ENCODE measurements around the gene TOP3B.

TOP3B gene

GRCh38 chr22:22021162-22021750 is 38.7 kb upstream of the TOP3B start:
- Histone ChIP-seq H3K9me3 (ENCODE audit: low read length) (no peaks in the 10 kb centered on the region), H3K36me3 (ENCODE audit: insufficient read depth, low read length) (no peaks in the 10 kb centered on the region), H2AFZ (ENCODE audit: low read depth, low read length) (no peak overlapping the region), H3K27me3 (ENCODE audit: insufficient read depth, low read length) (no peaks in the 10 kb centered on the region), H3K4me1 (ENCODE audit: insufficient read depth, low read length) (peaks cover 4% of the 10 kb centered on the region), H3K4me3 (ENCODE audit: low read length) (no peak overlapping the region)

DNA sequence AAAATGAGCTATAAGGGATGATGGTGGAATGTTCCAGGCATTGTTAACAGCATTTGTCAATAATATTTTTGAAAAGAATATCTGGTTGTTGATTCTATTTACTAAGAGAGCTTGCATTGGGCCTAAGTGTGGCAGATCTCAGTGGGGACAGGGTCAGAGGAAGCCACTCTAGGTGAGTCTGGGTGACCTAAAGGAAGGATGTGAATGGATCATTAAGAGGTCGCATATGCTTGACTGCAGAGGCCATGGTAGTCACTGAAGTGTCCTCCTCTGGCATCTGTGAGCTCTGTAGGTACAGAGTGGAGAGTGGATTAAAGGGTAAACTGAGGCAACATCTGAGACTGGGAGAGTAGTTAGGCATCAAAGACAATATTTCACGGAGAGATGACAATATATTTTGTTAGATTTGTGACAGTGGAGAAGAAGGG is 37.9 kb upstream of the TOP3B start:
- Histone ChIP-seq H2AFZ (ENCODE audit: low read depth, low read length) (no peak overlapping the region), H3K36me3 (ENCODE audit: insufficient read depth, low read length) (no peaks in the 10 kb centered on the region), H3K27me3 (ENCODE audit: insufficient read depth, low read length) (peaks cover 2% of the 10 kb centered on the region), H3K9me3 (ENCODE audit: low read length) (no peaks in the 10 kb centered on the region), H3K4me3 (ENCODE audit: low read length) (no peak overlapping the region), H3K4me1 (ENCODE audit: insufficient read depth, low read length) (peaks cover 4% of the 10 kb centered on the region)

- peaks cover 4% of the 10 kb centered on the region for H3K4me1 ChIP-seq (ENCODE audit: insufficient read depth, low read length)
- H3K27me3 ChIP-seq (ENCODE audit: insufficient read depth, low read length) = peaks cover 2% of the 10 kb centered on the region
- H3K9me3 ChIP-seq (ENCODE audit: low read length) = no peaks in the 10 kb centered on the region
- H3K4me3 ChIP-seq (ENCODE audit: low read length) = no peak overlapping the region
- no peaks in the 10 kb centered on the region for H3K36me3 ChIP-seq (ENCODE audit: insufficient read depth, low read length)
- H2AFZ ChIP-seq (ENCODE audit: low read depth, low read length) = no peak overlapping the region
Observed at GRCh38 chr22:22019659-22020424, 37.3 kb upstream of the TOP3B start.

DNA sequence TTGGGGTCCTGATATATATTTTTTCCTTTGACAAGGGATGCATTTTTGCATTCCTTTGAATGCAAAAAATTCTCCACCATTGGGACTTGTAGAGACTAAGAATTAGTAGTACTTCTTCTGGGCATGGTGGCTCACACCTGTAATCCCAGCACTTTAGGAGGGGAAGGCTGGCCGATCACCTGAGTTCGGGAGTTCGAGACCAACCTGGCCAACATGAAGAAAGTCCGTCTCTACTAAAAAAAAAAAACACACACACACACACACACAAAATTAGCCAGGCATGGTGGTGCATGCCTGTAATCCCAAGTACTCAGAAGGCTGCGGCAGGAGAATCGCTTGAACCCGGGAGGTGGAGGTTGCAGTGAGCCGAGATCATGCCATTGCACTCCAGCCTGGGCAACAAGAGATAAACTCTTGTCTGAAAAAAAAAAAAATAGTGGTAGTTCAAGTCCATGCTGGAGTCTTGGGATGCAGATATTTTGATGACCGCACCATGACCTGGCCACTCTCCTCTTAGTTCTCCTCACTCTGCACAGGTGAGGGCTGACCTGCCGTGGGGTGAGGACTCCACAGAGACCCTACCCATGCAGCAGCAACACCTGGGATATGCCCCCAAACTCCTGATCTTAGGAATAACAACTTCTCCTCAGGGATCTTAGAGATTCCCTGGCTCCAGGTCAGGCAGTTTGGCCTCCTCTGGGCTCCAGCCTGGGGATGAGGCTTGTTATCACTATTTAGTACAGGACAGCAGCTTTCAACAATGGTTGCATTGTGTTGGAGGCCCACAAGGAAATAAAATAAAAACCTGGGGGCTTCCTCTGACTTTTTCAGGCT is 36.5 kb upstream of the TOP3B start:
- H3K4me1 ChIP-seq (ENCODE audit: insufficient read depth, low read length) = peaks cover 4% of the 10 kb centered on the region
- H3K27me3 ChIP-seq (ENCODE audit: insufficient read depth, low read length) = peaks cover 2% of the 10 kb centered on the region
- no peaks in the 10 kb centered on the region for H3K9me3 ChIP-seq (ENCODE audit: low read length)
- H2AFZ ChIP-seq (ENCODE audit: low read depth, low read length) = no peak overlapping the region
- no peaks in the 10 kb centered on the region for H3K36me3 ChIP-seq (ENCODE audit: insufficient read depth, low read length)
- no peak overlapping the region for H3K4me3 ChIP-seq (ENCODE audit: low read length)

- Histone ChIP-seq H3K36me3 (ENCODE audit: insufficient read depth, low read length) (no peaks in the 10 kb centered on the region), H3K27me3 (ENCODE audit: insufficient read depth, low read length) (peaks cover 2% of the 10 kb centered on the region), H3K9me3 (ENCODE audit: low read length) (no peaks in the 10 kb centered on the region), H2AFZ (ENCODE audit: low read depth, low read length) (no peak overlapping the region), H3K4me3 (ENCODE audit: low read length) (no peak overlapping the region), H3K4me1 (ENCODE audit: insufficient read depth, low read length) (no peaks in the 10 kb centered on the region)
Observed at GRCh38 chr22:22015631-22016030, 33.0 kb upstream of the TOP3B start.

DNA sequence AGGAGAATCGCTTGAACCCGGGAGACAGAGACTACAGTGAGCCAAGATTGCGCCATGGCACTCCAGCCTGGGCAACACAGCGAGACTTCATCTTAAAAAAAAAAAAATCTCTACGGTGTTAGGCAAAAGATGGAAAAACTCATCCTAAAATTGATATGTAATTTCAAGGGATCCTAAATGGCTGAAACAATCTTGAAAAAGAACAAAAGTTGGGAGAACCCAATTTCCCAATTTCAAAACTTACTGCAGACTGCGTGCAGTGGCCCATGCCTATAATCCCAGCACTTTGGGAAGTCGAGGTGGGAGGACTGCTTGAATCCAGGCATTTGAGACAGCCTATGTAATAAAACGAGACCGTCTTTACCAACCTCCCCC is 31.7 kb upstream of the TOP3B start:
- H2AFZ ChIP-seq (ENCODE audit: low read depth, low read length) = no peak overlapping the region
- H3K4me3 ChIP-seq (ENCODE audit: low read length) = no peak overlapping the region
- no peaks in the 10 kb centered on the region for H3K36me3 ChIP-seq (ENCODE audit: insufficient read depth, low read length)
- H3K27me3 ChIP-seq (ENCODE audit: insufficient read depth, low read length) = peaks cover 13% of the 10 kb centered on the region
- no peaks in the 10 kb centered on the region for H3K4me1 ChIP-seq (ENCODE audit: insufficient read depth, low read length)
- no peaks in the 10 kb centered on the region for H3K9me3 ChIP-seq (ENCODE audit: low read length)

GRCh38 chr22:22013559-22014284 is 31.1 kb upstream of the TOP3B start:
- H3K4me3 ChIP-seq (ENCODE audit: low read length) = no peak overlapping the region
- H3K4me1 ChIP-seq (ENCODE audit: insufficient read depth, low read length) = no peaks in the 10 kb centered on the region
- H2AFZ ChIP-seq (ENCODE audit: low read depth, low read length) = no peak overlapping the region
- no peaks in the 10 kb centered on the region for H3K9me3 ChIP-seq (ENCODE audit: low read length)
- H3K36me3 ChIP-seq (ENCODE audit: insufficient read depth, low read length) = no peaks in the 10 kb centered on the region
- peaks cover 13% of the 10 kb centered on the region for H3K27me3 ChIP-seq (ENCODE audit: insufficient read depth, low read length)

- Histone ChIP-seq H3K4me1 (ENCODE audit: insufficient read depth, low read length) (no peaks in the 10 kb centered on the region), H3K36me3 (ENCODE audit: insufficient read depth, low read length) (no peaks in the 10 kb centered on the region), H2AFZ (ENCODE audit: low read depth, low read length) (no peak overlapping the region), H3K9me3 (ENCODE audit: low read length) (no peaks in the 10 kb centered on the region), H3K4me3 (ENCODE audit: low read length) (no peak overlapping the region), H3K27me3 (ENCODE audit: insufficient read depth, low read length) (peaks cover 13% of the 10 kb centered on the region)
Observed at GRCh38 chr22:22011964-22012363, 29.4 kb upstream of the TOP3B start.

DNA sequence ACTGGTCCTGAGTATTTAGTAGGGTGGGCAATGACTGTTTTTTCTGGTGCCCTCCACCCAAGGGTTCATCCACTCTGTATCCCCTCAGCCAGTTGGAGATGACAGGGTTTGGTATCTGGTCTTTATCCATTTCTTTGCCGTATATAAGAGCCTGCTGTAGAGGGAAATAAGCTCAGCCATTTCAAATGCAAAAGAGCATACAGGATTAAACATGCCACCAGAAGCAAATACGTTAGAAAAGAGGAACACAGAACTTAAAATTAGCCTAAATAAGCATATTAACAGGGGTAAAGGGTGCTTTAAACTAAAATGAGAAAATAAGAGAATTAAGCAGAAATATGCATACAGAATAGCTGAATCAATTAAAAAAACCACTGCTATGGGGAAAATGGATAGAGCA is 27.8 kb upstream of the TOP3B start:
- no peak overlapping the region for H2AFZ ChIP-seq (ENCODE audit: low read depth, low read length)
- peaks cover 11% of the 10 kb centered on the region for H3K27me3 ChIP-seq (ENCODE audit: insufficient read depth, low read length)
- H3K4me1 ChIP-seq (ENCODE audit: insufficient read depth, low read length) = no peaks in the 10 kb centered on the region
- no peaks in the 10 kb centered on the region for H3K9me3 ChIP-seq (ENCODE audit: low read length)
- H3K36me3 ChIP-seq (ENCODE audit: insufficient read depth, low read length) = no peaks in the 10 kb centered on the region
- no peak overlapping the region for H3K4me3 ChIP-seq (ENCODE audit: low read length)

DNA sequence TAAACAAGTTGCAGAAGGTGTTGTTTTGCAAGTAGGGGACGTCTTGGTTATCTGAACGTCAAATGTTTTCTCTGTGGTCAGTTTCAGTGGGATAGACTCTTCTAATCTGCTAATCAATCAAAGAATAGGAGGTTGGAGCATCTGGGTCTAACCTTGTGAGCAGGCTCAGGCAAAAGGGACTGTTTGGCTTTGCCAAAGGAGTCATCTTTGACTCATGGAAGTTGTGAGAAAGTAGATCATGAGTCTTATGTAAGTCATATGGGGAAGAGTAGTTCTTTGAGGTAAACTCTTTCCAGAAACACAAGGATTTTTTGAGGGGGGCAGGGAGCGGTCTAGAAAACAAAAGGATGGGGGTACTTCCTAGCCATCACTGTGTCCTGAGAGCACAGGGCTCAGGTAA is 27.1 kb upstream of the TOP3B start:
- no peaks in the 10 kb centered on the region for H3K9me3 ChIP-seq (ENCODE audit: low read length)
- peaks cover 11% of the 10 kb centered on the region for H3K27me3 ChIP-seq (ENCODE audit: insufficient read depth, low read length)
- no peaks in the 10 kb centered on the region for H3K36me3 ChIP-seq (ENCODE audit: insufficient read depth, low read length)
- no peak overlapping the region for H2AFZ ChIP-seq (ENCODE audit: low read depth, low read length)
- no peak overlapping the region for H3K4me3 ChIP-seq (ENCODE audit: low read length)
- no peaks in the 10 kb centered on the region for H3K4me1 ChIP-seq (ENCODE audit: insufficient read depth, low read length)

- no peak overlapping the region for H3K4me3 ChIP-seq (ENCODE audit: low read length)
- no peaks in the 10 kb centered on the region for H3K36me3 ChIP-seq (ENCODE audit: insufficient read depth, low read length)
- no peaks in the 10 kb centered on the region for H3K9me3 ChIP-seq (ENCODE audit: low read length)
- H2AFZ ChIP-seq (ENCODE audit: low read depth, low read length) = no peak overlapping the region
- peaks cover 11% of the 10 kb centered on the region for H3K27me3 ChIP-seq (ENCODE audit: insufficient read depth, low read length)
- H3K4me1 ChIP-seq (ENCODE audit: insufficient read depth, low read length) = no peaks in the 10 kb centered on the region
Observed at GRCh38 chr22:22006596-22006990, 24.0 kb upstream of the TOP3B start.

DNA sequence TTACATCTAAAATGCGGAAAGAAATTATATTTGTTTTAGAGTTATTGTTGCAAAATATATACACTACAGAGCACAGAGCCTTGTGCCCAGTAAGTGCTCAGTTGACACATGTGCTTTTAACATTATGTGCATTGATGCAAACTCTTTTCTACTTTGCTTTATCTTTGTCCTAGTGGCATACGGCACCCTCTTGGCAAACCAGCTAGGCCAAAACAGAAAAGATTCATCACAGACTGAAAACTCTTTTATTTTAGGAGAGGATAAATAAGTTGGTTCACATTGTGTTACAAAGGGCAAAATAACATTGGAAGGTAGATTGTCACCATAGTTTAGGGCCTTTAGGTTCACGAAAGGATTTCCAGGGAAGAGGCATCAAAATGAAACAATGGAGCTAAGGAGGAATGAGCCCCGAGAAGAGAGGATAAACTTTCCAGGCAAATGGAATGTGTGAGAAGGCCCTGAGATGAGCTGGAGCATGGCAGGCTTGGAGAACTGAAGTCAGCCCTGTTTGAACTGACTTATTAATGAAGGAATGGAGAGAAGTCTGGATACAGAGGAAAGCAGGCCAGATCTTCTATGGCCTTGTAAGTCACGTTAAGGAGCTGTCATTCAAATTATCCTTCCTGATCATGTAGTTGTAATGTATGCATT is 23.5 kb upstream of the TOP3B start:
- Histone ChIP-seq H3K9me3 (ENCODE audit: low read length) (no peaks in the 10 kb centered on the region), H3K4me1 (ENCODE audit: insufficient read depth, low read length) (no peaks in the 10 kb centered on the region), H3K27me3 (ENCODE audit: insufficient read depth, low read length) (peaks cover 12% of the 10 kb centered on the region), H3K36me3 (ENCODE audit: insufficient read depth, low read length) (no peaks in the 10 kb centered on the region), H2AFZ (ENCODE audit: low read depth, low read length) (no peak overlapping the region), H3K4me3 (ENCODE audit: low read length) (no peak overlapping the region)
